Measurements from ENCODE around the gene AOPEP.

- TF ChIP-seq CTCF (IDR thresholded peaks at IDR 0.05) (no peak), MAX (IDR thresholded peaks at IDR 0.05; ENCODE audit: low read depth) (no peak), FOSL2 (IDR thresholded peaks at IDR 0.05; ENCODE audit: borderline replicate concordance, low read depth) (no peak), RAD21 (IDR thresholded peaks at IDR 0.05; ENCODE audit: low read length) (no peak), RFX5 (IDR thresholded peaks at IDR 0.05; ENCODE audit: low read length) (no peak), POLR2AphosphoS5 (IDR thresholded peaks at IDR 0.05; ENCODE audit: low read depth, low read length) (no peak), TAF1 (IDR thresholded peaks at IDR 0.05; ENCODE audit: borderline replicate concordance, low read depth, low read length) (no peak), GATA2 (CRISPR knock-in tag; IDR thresholded peaks at IDR 0.05) (no peak), YY1 (IDR thresholded peaks at IDR 0.05; ENCODE audit: low read depth) (no peak), RCOR1 (IDR thresholded peaks at IDR 0.05; ENCODE audit: low read length) (no peak), FOXM1 (IDR thresholded peaks at IDR 0.05; ENCODE audit: low read depth) (no peak)
Measured at GRCh38 chr9:94843134-94843533, 116.6 kb downstream of the AOPEP start.
